ENCODE measurements around the gene GALNT18.

GALNT18 gene

GRCh38 chr11:11563200-11563975 lies 58.4 kb downstream of the GALNT18 start:
- no peak for DNase-seq

GRCh38 chr11:11561991-11562390 lies 59.8 kb downstream of the GALNT18 start:
- no peak for DNase-seq

GRCh38 chr11:11558826-11559225 lies 63.0 kb downstream of the GALNT18 start:
- no peak for DNase-seq

GRCh38 chr11:11558396-11558795 lies 63.4 kb downstream of the GALNT18 start:
- DNase-seq, result no peak

GRCh38 chr11:11555208-11555607 lies 66.6 kb downstream of the GALNT18 start:
- DNase-seq, result no peak

GRCh38 chr11:11553573-11553972 lies 68.2 kb downstream of the GALNT18 start:
- DNase-seq, result no peak

- no peak for DNase-seq
Measured at GRCh38 chr11:11552529-11553087, 69.2 kb downstream of the GALNT18 start.

GRCh38 chr11:11550534-11550933 lies 71.3 kb downstream of the GALNT18 start:
- no peak for DNase-seq

GRCh38 chr11:11545285-11546275 lies 76.2 kb downstream of the GALNT18 start:
- no peak for DNase-seq

GRCh38 chr11:11543656-11544055 lies 78.1 kb downstream of the GALNT18 start:
- no peak for DNase-seq

- DNase-seq, result no peak
Measured at GRCh38 chr11:11540157-11540556, 81.6 kb downstream of the GALNT18 start.

GRCh38 chr11:11538277-11538960 lies 83.4 kb downstream of the GALNT18 start:
- DNase-seq, result no peak

- DNase-seq, result no peak
Measured at GRCh38 chr11:11537871-11538270, 83.9 kb downstream of the GALNT18 start.

- no peak for DNase-seq
Measured at GRCh38 chr11:11537372-11537771, 84.4 kb downstream of the GALNT18 start.

- DNase-seq, result no peak
Measured at GRCh38 chr11:11536650-11537049, 85.2 kb downstream of the GALNT18 start.

- DNase-seq, result no peak
Measured at GRCh38 chr11:11535611-11536010, 86.2 kb downstream of the GALNT18 start.

GRCh38 chr11:11534981-11535380 lies 86.8 kb downstream of the GALNT18 start:
- DNase-seq, result no peak

GRCh38 chr11:11533751-11534150 lies 88.1 kb downstream of the GALNT18 start:
- no peak for DNase-seq

GRCh38 chr11:11533057-11533456 lies 88.7 kb downstream of the GALNT18 start:
- DNase-seq, result no peak

- DNase-seq, result no peak
Measured at GRCh38 chr11:11532574-11532973, 89.2 kb downstream of the GALNT18 start.

- DNase-seq, result no peak
Measured at GRCh38 chr11:11531131-11531908, 90.5 kb downstream of the GALNT18 start.

- DNase-seq, result no peak
Measured at GRCh38 chr11:11528986-11529385, 92.8 kb downstream of the GALNT18 start.
